CD4-positive, alpha-beta T cell treated with Interleukin-4 for 4 hours (primary cell): ENCODE measurements around the gene ARL13A.
"Not testable (repeated sequence)": the region's sequence is repeated elsewhere in the genome, so short reads cannot be mapped to it uniquely, and the experiment has no call there.

Source experiments
- DNase-seq: peaks from one replicate; pipeline ENCODE4 v3.0.0-alpha.2; 2020

Gene ARL13A

DNA sequence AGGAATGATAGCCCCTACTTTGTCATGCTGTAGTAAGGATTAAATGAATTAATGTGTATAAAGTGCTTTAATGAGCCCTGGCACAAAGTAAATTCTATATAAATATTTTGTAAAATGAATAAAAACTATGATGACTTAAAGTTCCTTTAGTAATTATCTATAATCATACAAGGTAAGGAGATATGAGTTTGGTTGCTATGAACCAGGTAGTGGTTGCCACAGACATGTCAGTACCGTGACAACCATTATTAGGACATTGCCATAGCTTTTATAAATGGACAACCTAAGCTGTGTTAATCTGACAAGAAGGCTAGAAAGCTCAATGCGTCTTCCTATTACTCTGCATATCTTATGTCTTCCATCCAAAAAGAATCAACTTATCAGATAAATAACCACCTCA, at the start of gene ARL13A:
Gene ARL13A (plus strand): TSS at position 301 of the 400 bp plus-strand sequence. CDS start 3,982 bp downstream, outside the sequence.
- DNase-seq = no peak

DNA sequence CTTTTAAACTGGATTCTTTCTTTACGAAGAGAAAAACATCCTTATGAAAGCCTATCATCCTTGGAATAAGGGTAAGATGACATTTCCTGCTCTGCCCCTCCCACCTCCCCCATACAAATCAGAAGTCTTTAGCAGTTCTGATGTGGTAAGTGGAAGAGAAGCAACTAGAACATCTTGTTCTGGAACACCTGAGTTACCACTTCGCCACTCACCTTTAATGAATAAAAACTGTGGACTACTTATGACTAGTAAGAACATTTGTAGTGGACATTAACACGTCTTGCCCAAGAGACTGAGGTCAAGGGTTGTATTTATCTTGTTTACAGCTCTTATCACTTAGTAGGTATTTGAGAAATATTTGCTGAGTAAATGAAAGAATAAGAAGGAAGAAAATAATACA, 45.1 kb upstream of the ARL13A start:
- DNase-seq = no peak

DNA sequence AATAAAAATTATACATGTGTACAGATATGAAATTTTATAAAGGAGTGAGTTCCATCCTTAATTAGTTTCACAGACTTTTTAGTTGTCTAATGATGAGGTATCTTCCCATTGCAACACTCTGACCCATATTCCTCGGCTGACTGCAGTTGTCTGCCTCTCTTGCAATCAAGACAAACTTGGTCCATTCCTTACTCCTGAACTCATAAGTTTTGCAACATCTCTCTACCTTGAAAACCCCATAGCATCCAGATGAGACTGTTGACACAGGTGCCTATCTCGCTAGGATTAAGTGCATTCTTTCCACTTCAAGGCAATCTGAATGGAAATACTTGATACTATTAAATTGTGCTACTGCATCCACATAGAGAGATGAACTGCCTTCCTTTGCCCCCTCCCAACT, 43.1 kb upstream of the ARL13A start:
- no peak for DNase-seq

DNA sequence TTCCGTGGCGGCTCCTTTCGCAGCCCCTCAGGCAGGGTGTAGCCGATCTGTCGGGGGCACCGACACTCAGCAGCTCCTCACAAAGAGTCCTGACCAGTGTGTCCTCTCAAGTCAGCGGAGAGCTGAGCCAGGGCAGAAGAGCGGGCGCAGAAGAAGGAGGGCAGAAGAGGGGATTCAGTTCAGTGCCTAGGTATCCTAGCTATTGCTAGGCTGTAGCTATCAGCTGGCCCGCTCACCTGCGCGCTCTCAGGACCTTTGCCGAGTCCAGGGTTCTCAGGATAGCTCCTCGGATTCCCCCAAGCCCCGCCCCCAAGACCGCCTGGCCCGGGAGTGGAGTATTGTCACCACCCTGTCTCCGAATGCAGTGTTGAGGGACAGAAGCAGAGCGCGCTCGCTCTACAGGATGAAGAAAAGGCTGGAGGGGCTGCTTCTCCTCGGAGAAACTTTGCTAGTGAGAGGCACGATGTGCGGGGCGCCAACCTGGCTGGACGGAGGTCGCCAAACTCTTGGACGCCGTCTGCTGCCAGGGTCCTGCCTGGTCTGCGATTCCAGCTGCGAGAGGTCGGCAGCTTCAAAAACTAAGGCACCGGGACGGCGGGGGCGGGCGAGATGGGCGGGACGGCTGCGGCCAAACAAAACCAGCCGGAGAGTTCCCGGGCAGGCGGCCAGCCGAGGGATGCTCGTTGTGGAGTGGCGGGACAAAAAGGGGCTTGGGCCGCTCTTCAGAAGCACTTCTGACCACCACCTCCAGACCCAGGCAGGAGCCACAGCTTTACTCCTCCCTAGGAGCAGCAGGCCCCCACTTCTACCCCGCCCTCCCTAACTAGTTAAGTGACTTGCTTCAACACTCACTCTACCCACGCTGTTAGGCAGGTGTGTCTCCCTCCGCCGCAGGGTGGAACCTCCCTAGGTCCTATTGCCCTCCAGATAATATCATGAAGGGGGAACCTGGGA, 40.6 kb upstream of the ARL13A start, which contains the start of gene XKRX:
Gene XKRX (minus strand): TSS at position 258 of the 954 bp plus-strand sequence. CDS start 613 bp downstream, outside the sequence.
- DNase-seq = peak; percentile 35

DNA sequence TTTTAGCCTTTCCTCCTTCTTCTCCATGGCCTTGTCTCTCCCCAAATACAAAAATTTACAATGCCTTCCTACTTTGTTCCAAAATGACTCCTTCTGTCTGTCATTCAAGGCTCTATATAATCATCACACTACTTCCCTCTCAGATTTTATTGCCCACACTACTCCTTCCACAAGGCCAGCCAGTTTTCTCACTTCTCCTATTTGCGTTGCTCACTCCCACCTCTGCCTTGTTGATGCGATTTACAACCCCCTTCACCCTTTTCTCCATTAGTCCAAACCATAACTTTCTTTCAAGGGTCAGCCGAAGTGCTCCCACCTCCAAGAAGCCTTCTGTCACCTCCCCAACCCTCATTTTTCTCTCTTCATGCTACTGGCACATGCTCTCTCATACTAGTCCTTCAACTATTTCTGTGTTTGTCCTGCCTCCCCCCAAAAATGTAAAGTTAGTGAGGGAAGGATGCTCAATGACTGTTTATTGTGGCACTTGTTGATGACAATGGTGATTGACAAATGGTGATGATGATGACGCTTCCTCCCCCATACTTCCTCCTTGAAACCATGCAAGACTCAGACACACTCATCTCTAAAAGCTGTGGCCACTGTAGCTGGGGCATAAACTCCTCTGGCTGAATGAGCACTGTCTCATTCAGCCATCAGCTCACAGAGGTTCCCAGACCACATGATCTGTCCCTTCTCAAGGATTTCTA, 38.1 kb upstream of the ARL13A start:
- no peak for DNase-seq

DNA sequence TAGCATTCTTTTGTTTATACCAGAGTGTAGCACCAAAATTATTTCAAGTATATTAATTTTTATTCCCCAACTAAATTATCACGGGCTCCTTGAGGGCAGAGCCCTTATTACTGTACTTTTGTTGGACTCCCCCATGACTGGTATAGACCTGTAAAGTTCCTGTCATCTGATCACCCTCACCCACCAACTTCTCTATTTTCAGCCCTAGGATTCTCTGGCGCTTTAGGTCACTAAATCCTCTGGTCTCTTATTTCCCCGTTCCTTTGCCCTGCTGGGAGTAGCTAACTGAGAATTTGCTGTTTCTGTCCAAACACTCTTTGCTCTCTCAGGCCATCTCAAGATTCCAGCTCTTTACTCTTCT, 37.6 kb upstream of the ARL13A start:
- DNase-seq = no peak

DNA sequence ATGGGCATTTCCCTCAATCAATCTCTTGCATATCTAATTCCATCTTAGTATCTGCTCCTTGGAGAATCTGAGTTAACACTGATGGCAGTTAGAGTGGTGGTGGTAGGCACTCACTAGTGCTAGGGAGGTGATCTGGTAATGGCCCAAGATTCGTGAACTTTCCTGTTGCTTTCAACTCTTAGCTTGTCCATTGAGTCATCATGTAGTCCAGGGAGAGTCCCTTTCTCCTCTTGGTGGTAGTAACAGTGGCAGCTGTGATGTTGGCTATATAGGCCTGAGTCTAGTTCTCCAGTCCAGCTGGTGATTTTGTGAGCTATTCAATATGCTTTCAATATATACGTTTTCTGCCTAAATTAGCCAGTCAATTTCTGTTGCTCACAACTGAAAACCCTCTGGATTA, 33.7 kb upstream of the ARL13A start:
- no peak for DNase-seq

DNA sequence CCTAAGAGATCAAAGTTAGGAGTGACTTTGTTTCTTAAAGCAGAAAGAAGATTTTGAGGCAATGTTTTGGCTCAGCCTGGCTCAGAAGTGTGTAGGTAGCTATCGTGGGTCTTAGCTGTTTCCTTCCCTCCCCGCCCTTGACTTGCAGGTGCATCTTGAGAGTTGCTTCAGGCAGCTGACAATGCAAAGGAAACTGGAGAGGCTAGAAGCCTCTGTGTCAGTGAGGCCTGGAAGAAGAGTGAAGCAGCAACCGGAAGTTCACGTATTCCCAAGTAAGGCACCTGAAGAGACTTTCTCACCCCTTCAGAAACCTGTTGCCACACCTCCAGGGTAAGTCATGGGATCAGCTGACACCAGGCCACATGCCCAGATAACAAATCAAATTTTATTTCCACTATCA, 30.2 kb upstream of the ARL13A start:
- no peak for DNase-seq

DNA sequence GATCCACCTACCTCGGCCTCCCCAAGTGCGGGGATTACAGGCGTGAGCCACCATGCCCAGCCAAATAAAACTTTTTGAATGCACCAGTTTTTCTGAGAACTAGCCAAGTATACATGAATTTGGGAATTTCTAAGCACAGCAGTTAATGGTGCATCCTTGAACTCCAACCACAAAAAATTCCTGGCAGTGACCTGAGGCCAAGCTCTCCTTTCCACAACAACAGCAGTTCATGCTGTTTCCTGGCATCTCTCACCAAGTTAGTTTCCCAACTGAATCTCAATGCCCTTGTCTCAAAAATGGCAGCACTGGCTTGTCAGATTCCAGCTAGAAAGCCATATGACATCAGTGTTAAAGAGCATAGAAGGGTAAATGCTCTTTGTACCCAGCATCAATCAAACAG, 24.9 kb upstream of the ARL13A start:
- no peak for DNase-seq

DNA sequence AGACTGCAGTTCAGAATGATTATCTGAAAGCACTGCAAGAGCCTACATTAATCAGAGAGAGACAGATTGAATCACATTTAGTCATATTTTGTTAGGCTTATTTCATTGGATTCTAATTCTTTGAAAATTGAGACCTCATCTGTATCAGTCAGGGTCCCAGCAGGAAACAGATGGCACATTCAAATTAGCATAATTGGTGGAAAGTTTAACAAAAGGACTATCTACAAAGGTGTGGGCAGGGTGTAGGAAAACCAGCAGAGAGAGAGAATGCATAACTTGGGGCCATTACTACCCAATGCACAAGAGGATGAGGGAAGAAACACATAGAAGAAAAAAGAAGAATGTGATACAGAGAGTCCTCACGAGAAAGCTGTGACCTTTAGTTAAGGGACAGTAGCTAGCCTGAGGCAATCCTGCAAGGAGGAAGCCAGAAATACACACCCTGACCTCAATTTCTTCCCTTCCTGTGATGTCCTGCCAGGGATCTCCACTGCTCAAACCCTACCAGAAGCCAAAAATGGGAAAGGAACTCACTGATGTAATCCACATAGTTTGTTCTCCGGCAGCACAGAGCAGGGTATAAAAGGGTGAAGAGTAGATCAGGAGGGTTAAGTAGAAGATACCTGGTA, 23.1 kb upstream of the ARL13A start:
- DNase-seq = no peak

DNA sequence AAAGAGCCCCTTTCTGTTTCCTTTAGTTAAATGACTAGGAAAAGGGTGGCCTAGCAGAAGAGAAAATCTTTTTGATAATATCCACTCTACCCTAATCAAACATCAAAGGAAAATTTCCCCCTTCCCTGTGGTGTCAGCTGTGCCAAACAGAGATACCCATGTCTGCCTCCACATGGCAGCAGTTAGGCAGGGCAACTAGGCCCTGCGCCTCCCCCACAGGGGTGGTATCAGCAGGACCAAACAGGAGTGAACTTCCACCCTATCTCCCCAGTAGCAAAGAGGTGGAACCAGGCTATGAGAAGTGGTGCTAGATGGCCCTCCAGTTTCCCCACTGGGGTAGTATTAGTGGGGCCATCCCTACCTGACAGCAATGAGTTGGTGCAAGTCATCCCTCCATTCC, 21.0 kb upstream of the ARL13A start:
- no peak for DNase-seq

DNA sequence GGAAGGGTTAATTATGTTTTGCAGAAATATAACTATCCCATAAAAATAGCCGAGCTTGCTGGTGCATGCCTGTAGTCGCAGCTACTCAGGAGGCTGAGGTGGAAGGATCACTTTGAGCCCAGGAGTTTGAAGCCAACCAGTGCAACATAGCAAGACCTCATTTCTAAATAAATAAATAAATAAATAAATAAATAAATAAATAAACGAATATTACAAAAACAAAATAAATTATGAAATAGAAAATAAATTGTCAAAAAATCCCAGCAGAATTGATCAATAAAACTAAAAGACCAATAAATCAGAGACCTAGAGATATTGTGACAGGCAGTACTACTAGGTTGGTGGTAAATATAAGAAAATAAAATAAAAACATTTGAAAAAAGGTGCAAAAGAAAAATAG, 6.7 kb upstream of the ARL13A start:
- DNase-seq = no peak

DNA sequence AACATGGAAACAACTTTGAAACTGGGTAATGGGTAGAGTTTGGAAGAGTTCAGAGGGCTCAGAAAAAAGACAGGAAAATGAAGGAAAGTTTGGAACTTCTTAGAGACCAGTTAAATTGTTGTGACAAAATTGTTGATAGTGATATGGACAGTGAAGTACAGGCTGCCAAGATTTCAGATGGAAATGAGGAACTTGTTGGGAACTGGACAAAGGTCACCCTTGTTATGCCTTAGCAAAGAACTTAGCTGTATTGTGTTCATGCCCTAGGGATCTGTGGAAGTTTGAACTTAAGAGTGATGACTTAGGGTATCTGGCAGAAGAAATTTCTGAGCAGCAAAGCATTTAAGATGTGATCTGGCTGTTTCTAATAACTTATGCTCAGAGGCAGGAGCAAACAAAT, 5.1 kb upstream of the ARL13A start:
- DNase-seq = no peak

DNA sequence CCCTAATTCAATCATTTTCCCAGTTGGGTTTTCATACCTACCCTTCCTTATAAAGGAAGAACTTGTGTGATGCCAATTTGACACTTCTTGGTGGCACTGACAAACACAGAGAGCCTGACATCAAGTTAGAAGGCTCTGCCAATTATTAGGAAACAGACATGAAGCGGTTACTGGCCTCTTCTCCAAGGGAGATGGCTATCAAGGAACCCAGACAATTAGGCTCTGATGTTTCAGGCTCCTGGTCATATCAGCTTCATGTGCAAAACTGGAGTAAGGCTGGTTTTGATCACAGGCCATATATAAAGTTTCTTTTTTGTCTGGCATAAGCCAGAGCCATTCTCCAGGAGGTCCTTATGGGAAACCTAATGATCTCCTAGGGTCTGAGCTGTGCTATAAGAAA, 428 bp downstream of the ARL13A start:
- DNase-seq = no peak

DNA sequence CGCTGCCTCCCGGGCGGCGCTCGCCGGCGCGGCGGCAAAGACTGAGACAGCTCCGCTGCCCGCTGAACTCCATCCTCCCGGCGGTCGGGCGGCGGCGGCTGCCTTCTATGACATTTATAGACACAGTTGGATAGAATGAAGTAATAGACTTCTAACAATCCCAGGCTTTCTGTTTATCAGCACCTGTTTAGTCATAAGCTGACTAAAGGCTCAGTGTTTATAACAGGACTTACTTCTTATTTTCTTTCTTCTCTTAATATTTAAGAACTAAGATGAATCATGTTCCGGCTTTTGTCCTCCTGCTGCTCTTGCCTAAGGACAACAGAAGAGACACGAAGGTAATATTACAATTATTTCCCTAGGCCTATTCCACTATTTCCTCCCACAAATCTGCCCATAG, 3.9 kb downstream of the ARL13A start:
- DNase-seq = no peak

DNA sequence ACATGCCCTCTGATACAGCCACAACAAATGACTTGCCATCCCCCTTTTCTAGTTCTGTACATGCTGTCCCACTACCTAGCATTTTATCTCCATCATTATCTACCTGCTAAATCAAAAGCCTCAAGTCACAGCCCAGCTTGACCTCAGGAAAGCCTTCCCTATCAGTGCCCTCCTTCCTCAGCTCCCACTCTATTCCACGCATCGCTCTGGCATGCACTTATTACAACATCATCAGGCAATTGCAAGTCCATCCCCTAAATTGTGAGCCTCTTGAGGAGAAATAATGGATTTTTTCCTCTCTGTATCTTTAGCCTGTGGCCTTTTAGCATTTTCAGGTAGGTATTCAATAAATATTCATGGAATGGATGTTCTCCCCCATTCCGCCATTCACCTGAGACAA, 5.7 kb downstream of the ARL13A start:
- no peak for DNase-seq

DNA sequence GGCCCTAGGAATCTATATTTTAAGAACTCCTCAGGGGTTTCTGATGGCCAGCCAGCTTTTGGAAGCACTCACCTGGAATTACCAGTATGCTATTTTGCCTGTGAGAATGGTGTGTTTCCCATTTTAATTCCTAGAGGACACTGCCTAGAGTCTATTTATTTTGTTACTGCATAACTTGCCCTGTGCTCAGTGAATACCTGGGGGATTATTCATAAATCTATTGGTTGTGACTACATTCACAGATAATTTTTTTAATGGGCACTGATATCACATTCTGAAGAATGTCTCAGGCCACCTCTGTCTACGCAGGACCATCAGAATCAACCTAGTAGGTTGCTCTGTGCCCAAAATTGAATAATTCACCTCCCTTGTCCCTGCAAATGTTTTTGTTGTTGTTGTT, 6.7 kb downstream of the ARL13A start:
- no peak for DNase-seq

DNA sequence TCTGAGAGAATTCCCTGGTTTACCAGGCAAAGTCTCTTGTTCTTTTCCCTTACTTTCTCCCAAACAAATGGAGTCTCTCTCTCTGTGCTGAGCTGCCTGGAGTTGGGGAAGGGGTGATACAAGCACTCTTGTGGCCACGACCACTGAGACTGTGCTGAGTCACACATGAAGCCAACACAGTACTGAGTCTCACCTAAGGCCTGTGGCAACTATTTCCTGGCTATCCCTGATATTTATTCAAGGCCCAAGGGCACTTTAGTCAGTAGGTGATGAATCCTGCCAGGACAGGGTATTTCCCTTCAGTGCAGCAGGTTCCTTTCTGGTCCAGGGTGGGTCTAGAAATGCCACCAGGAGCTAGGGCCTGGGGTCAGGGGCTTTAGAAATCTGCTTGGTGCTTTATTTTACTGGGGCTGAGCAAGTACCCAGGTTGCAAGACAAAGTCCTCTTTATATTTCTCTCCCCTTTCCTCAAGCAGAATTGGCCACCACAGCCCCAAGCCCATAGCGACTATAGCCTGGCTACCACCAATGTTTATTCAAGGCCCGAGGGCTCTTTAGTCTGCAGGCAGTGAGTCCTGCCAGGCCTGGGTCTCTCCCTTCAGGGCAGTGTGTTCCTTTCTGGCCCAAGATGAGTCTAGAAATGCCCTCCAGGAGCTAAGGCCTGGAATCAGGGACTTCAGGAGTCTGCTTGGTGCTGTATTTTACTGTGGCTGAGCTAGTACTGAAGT, 10.5 kb downstream of the ARL13A start:
- no peak for DNase-seq

DNA sequence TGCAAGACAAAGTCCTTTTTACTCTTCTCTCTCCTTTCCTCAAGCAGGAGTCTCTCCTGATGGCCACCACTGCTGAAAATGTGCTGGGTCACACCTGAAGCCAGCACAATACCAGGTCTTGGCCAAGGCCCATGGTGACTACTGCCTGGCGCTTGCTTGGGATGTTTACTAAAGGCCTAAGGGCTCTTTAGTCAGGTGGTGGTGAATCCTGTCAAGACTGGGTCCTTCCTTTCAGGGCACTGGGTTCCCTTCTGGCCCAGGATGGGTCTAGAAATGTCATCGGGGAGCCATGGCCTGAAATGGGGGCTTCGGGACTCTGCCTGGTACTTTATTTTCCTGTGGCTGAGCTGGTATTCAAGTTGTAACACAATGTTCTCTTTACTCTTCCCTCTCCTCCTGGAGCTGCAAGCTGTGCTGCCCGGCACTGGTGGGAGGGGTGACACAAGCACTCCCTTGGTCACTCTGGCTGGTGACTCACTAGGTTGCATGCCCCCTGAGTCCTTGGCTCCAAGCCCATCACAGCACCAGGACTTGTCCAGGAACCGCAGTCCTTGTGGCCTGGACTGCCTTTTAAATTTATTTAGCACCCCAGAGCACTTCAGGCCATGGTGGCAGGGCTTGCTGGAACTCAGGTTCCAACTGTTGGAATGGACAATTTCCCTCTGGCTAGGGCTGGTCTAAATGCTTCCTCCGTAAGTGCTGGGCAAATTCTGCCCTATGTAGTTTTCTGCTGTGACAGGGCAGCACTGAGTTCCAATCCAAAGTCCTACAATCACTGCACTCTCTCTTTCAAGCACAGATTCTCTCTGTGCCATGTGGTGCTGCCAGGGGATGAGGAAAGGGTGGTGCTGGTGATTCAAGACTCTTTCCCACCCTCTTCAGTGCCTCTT, 11.3 kb downstream of the ARL13A start:
- DNase-seq = no peak

DNA sequence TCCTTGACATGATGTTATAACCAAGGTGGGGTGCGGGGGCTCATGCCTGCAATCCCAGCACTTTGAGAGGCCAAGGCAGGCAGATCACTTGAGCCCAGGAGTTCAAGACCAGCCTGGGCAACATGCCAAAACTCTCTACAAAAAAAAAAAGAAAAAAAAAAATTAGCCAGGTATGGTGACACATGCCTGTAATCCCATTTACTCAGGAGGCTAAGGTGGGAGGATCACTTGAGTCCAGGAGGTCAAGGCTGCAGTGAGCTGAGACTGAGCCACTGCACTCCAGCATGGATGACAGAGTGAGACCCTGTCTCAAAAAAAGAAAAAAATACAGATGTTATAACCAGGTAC, 12.0 kb downstream of the ARL13A start:
- DNase-seq = not testable (repeated sequence)

DNA sequence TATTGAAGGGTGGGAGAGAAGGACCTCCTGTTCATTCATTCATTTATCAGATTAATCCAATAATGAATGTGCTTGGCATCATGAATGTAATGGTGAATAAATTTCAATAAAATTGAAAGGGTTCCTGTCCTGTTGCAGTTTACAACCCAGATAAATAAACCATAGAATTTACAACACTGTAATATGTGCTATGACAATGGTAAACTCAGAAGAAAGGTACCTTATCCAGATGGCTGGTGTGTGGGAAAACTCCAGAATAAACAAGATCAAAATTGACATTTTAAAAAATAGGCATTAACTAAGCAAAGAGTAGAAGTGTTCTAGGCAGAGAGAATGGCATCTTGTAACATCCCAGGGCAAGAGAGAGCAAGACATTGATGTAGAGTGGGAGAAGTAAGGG, 15.3 kb downstream of the ARL13A start:
- DNase-seq = no peak

DNA sequence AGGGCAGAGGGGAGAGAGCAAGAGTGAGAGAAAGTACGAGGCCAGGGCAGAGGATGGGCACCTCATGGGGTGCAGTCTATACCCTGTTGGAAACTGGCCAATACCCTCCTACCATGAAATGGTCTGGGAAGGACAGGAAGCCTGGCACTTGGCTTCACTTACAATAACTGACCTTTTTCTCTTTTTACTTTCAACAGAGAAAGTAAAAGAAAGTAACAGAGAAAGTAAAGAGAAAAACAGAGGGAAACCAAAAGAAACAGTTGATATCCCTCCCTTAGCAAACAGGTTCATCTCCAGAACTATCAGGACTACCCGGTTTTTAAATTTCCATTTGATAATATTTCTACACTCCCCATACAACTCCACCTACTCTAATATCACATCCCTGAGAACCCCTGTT, 20.6 kb downstream of the ARL13A start:
- no peak for DNase-seq
